ENCODE measurements around the gene RBBP6. TPM values are rescaled to one million over a fixed set of nuclear protein-coding genes. Genes with fewer than 3 reads are reported as not detected.

The RBBP6 gene
- total RNA-seq, 1 donor from 2014 or later, result 81.0 TPM

DNA sequence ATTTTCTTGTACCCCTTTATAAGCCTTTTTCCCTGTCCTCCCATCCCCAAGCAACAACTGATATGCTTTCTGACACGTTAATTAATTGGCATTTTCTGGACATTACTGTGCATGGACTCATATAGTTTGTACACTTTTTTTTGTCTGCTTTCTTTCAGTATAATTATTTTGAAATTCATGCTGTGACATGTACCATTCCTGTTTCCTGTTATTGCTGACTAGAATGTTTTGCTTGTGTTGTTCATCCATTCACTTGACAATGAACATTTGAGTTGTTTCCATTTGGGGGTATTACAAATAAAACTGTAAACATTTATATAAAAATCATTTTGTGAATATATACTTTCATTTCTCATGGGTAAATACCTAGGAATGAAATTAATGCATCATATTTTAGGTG, 50.6 kb downstream of the RBBP6 start:
- H3K36me3 Mint-ChIP-seq, result no peaks in the 10 kb centered on the region
- Histone ChIP-seq H3K27me3 (no peaks in the 10 kb centered on the region), H3K4me3 (no peak overlapping the region), H3F3A (ENCODE audit: low read depth) (no peaks in the 10 kb centered on the region), H3K79me2 (ENCODE audit: low read depth) (no peaks in the 10 kb centered on the region), H2AFZ (replicated peaks) (no peak overlapping the region), H3K4me1 (no peaks in the 10 kb centered on the region), H3K4me2 (no peak overlapping the region), H3K9ac (no peak overlapping the region), H3K36me3 (no peaks in the 10 kb centered on the region), H4K20me1 (ENCODE audit: low read depth) (no peaks in the 10 kb centered on the region), H3K9me3 (ENCODE audit: low read depth) (no peaks in the 10 kb centered on the region), H3K27ac (no peak overlapping the region)
- no peak overlapping the region for H3K4me3 Mint-ChIP-seq
- no peak overlapping the region for H3K27ac Mint-ChIP-seq
- H3K4me1 Mint-ChIP-seq, result no peaks in the 10 kb centered on the region
- no peak for DNase-seq (ENCODE audit: low spot score)
- no peaks in the 10 kb centered on the region for H3K9me3 Mint-ChIP-seq
- H3K27me3 Mint-ChIP-seq (ENCODE audit: insufficient read depth, low read depth), result no peaks in the 10 kb centered on the region
- TF ChIP-seq EZH2 (IDR thresholded peaks at IDR 0.05) (no peak), EZH2phosphoT487 (IDR thresholded peaks at IDR 0.05) (no peak)
- TF ChIP-seq, protein P1, sequence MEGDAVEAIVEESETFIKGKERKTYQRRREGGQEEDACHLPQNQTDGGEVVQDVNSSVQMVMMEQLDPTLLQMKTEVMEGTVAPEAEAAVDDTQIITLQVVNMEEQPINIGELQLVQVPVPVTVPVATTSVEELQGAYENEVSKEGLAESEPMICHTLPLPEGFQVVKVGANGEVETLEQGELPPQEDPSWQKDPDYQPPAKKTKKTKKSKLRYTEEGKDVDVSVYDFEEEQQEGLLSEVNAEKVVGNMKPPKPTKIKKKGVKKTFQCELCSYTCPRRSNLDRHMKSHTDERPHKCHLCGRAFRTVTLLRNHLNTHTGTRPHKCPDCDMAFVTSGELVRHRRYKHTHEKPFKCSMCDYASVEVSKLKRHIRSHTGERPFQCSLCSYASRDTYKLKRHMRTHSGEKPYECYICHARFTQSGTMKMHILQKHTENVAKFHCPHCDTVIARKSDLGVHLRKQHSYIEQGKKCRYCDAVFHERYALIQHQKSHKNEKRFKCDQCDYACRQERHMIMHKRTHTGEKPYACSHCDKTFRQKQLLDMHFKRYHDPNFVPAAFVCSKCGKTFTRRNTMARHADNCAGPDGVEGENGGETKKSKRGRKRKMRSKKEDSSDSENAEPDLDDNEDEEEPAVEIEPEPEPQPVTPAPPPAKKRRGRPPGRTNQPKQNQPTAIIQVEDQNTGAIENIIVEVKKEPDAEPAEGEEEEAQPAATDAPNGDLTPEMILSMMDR (IDR thresholded peaks at IDR 0.05), result no peak

DNA sequence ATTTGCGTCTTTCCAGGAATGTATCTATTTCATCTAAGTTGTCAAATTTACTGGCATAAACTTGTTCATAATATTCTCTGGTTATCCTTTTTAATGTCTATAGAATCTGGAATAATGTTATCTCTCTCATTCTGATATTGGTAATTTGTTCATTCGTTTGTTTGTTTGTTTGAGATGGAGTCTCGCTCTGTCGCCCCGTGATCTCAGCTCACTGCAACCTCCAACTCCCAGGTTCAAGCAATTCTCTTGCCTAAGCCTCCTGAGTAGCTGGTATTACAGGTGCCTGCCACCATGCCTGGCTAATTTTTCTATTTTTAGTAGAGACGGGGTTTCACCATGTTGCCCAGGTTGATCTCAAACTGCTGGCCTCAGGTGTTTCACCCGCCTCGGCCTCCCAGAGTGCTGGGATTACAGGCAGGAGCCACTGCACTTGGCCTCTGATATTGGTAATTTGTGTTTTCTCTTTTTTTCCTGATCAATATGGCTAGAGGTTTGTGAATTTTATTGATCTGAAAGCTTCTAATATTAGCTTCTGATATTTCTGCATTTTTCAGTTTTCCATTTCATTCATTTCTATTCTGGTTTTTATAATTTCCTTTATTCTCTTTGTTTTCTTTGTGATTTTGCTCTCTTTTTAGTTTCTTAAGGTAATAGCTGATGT, 59.5 kb downstream of the RBBP6 start:
- H3K27me3 Mint-ChIP-seq (ENCODE audit: insufficient read depth, low read depth), result no peaks in the 10 kb centered on the region
- Histone ChIP-seq H3K4me2 (no peak overlapping the region), H3K27ac (no peak overlapping the region), H3K36me3 (no peaks in the 10 kb centered on the region), H3K4me3 (no peak overlapping the region), H2AFZ (replicated peaks) (no peak overlapping the region), H4K20me1 (ENCODE audit: low read depth) (no peaks in the 10 kb centered on the region), H3K9ac (no peak overlapping the region), H3F3A (ENCODE audit: low read depth) (no peaks in the 10 kb centered on the region), H3K79me2 (ENCODE audit: low read depth) (no peaks in the 10 kb centered on the region), H3K4me1 (no peaks in the 10 kb centered on the region), H3K27me3 (no peaks in the 10 kb centered on the region), H3K9me3 (ENCODE audit: low read depth) (no peaks in the 10 kb centered on the region)
- no peaks in the 10 kb centered on the region for H3K4me1 Mint-ChIP-seq
- no peak for DNase-seq (ENCODE audit: low spot score)
- no peak overlapping the region for H3K4me3 Mint-ChIP-seq
- TF ChIP-seq, protein P1 (IDR thresholded peaks at IDR 0.05), result no peak
- no peak for TF ChIP-seq EZH2phosphoT487 (IDR thresholded peaks at IDR 0.05)
- no peaks in the 10 kb centered on the region for H3K36me3 Mint-ChIP-seq
- H3K27ac Mint-ChIP-seq, result no peak overlapping the region
- H3K9me3 Mint-ChIP-seq, result no peaks in the 10 kb centered on the region

DNA sequence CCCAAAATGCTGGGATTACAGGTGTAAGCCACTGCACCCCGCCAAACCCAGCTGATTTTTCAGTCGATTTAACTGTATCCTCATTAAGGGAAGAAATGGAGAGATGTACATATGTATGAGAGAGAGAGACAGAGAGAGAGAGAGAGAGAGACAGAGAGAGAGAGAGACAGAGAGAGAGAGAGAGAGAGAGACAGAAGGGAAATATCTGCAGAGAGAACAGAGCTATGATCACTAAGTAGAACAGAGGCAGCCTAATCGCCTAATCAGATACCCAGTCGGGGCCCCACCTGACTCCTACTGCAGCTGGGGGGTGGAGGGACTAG, 70.0 kb downstream of the RBBP6 start:
- Histone ChIP-seq H3K4me2 (peak overlapping the region; percentile 100), H3F3A (ENCODE audit: low read depth) (peaks cover 4% of the 10 kb centered on the region), H3K36me3 (no peaks in the 10 kb centered on the region), H3K79me2 (ENCODE audit: low read depth) (no peaks in the 10 kb centered on the region), H3K4me3 (peak overlapping the region; percentile 59), H2AFZ (replicated peaks) (peak overlapping the region; percentile 100), H3K9ac (no peak overlapping the region), H3K4me1 (peaks cover 12% of the 10 kb centered on the region), H3K9me3 (ENCODE audit: low read depth) (no peaks in the 10 kb centered on the region), H3K27ac (no peak overlapping the region), H3K27me3 (peaks cover 38% of the 10 kb centered on the region), H4K20me1 (ENCODE audit: low read depth) (no peaks in the 10 kb centered on the region)
- Mint-ChIP-seq H3K36me3 (no peaks in the 10 kb centered on the region), H3K27ac (peak overlapping the region; percentile 94), H3K4me1 (peaks cover 27% of the 10 kb centered on the region), H3K4me3 (peak overlapping the region; percentile 88), H3K27me3 (ENCODE audit: insufficient read depth, low read depth) (peaks cover 9% of the 10 kb centered on the region), H3K9me3 (no peaks in the 10 kb centered on the region)
- no peak for DNase-seq (ENCODE audit: low spot score)
- no peak for TF ChIP-seq EZH2phosphoT487 (IDR thresholded peaks at IDR 0.05)
- TF ChIP-seq EZH2 (IDR thresholded peaks at IDR 0.05), result no peak

DNA sequence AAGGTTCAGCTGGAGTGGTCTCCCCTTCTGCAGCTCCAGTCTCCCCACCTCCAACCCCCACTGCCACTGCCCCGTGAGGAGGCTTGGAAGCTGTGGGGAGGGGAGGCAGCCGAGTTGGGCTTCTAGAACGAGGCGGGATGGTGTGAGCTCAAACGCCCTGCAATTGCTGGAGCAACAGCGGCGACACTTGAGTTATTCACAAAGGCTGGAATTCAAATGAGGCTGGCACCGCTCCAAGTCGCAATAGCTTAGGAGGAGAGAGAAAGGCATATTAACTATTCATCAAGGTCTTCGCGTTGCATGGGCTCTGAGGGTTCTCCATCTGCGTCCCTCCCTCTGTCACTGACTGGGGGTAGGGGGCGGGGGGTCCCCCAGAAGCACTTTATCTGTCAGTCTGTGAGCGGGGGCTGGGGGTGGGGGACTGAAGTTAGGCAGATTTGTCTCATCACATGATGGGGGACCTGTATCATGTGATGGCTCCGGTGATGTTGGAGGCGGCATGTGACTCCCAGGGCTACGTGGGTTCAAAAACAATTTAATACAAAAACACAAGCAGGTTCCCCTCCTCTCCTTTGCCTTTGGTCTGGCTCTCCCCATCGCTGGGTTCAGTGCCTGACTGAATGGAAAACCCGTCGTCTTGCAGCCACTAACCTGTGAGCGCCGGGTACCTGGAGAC, 70.5 kb downstream of the RBBP6 start:
- Histone ChIP-seq H3K9ac (no peak overlapping the region), H3K79me2 (ENCODE audit: low read depth) (no peaks in the 10 kb centered on the region), H3K36me3 (no peaks in the 10 kb centered on the region), H3K4me3 (peak overlapping the region; percentile 59), H3K9me3 (ENCODE audit: low read depth) (no peaks in the 10 kb centered on the region), H3K27me3 (peaks cover 38% of the 10 kb centered on the region), H2AFZ (replicated peaks) (peak overlapping the region; percentile 100), H4K20me1 (ENCODE audit: low read depth) (no peaks in the 10 kb centered on the region), H3K4me1 (peaks cover 12% of the 10 kb centered on the region), H3K4me2 (peak overlapping the region; percentile 100), H3K27ac (no peak overlapping the region), H3F3A (ENCODE audit: low read depth) (peaks cover 4% of the 10 kb centered on the region)
- Mint-ChIP-seq H3K27me3 (ENCODE audit: insufficient read depth, low read depth) (peaks cover 9% of the 10 kb centered on the region), H3K9me3 (no peaks in the 10 kb centered on the region), H3K4me1 (peaks cover 27% of the 10 kb centered on the region), H3K27ac (peak overlapping the region; percentile 97), H3K36me3 (no peaks in the 10 kb centered on the region), H3K4me3 (peak overlapping the region; percentile 88)
- TF ChIP-seq, protein P1 (IDR thresholded peaks at IDR 0.05), result no peak
- TF ChIP-seq EZH2phosphoT487 (IDR thresholded peaks at IDR 0.05) (no peak), EZH2 (IDR thresholded peaks at IDR 0.05) (no peak)
- DNase-seq (ENCODE audit: low spot score), result peak; percentile 78
